DOHH2 (cell line): ENCODE measurements around the gene ZNF320.
"Not testable (repeated sequence)": the region's sequence is repeated elsewhere in the genome, so short reads cannot be mapped to it uniquely, and the experiment has no call there.

Experiments
- H3F3A ChIP-seq: fragments of 200-600 bp; sonication (generic), shearing (Covaris generic); 2 replicates; pipeline ENCODE4 v1.6.0; 2016; ENCODE audit warnings: antibody characterized with exemption, mild to moderate bottlenecking; ENCODE audit not compliant: control insufficient read depth, insufficient read depth
- H3K27ac ChIP-seq: fragments of 200-600 bp; sonication (generic); 2 replicates; pipeline ENCODE4 v1.5.1; 2014; ENCODE audit warnings: low read depth, mild to moderate bottlenecking, low read length, moderate library complexity
- H3K27me3 ChIP-seq: fragments of 200-600 bp; sonication (generic); 2 replicates; pipeline ENCODE4 v1.6.1; 2014; ENCODE audit warnings: mild to moderate bottlenecking, low read length, mixed read lengths; ENCODE audit not compliant: control insufficient read depth
- H3K36me3 ChIP-seq: fragments of 200-600 bp; sonication (generic); 2 replicates; pipeline ENCODE4 v1.6.1; 2014; ENCODE audit warnings: mild to moderate bottlenecking, low read length, moderate library complexity, mixed read lengths; ENCODE audit not compliant: control insufficient read depth
- H3K4me1 ChIP-seq: fragments of 200-600 bp; sonication (generic); 2 replicates; pipeline ENCODE4 v1.6.1; 2014; ENCODE audit warnings: mild to moderate bottlenecking, low read length, mixed read lengths; ENCODE audit not compliant: control insufficient read depth
- H3K4me2 ChIP-seq: fragments of 200-600 bp; sonication (generic); 2 replicates; pipeline ENCODE4 v1.6.0; 2014; ENCODE audit warnings: mild to moderate bottlenecking, low read length, moderate library complexity
- H3K4me3 ChIP-seq: fragments of 200-600 bp; sonication (generic); 2 replicates; pipeline ENCODE4 v1.5.1; 2014; ENCODE audit warnings: mild to moderate bottlenecking, low read length, mixed read lengths
- H3K79me2 ChIP-seq: fragments of 200-600 bp; sonication (generic); 2 replicates; pipeline ENCODE4 v1.6.1; 2014; ENCODE audit warnings: mild to moderate bottlenecking, low read length, mixed read lengths; ENCODE audit not compliant: control insufficient read depth
- H3K9me2 ChIP-seq: fragments of 200-600 bp; sonication (generic); replicated peaks from 2 replicates; pipeline ENCODE4 v1.6.1; 2014; ENCODE audit warnings: mild to moderate bottlenecking, low read length, mixed read lengths; ENCODE audit not compliant: control insufficient read depth
- H3K9me3 ChIP-seq: fragments of 200-600 bp; sonication (generic); 2 replicates; pipeline ENCODE4 v1.6.1; 2014; ENCODE audit warnings: antibody characterized with exemption, low read length, mixed read lengths; ENCODE audit not compliant: control insufficient read depth, insufficient read depth
- H4K20me1 ChIP-seq: fragments of 200-600 bp; sonication (generic); 2 replicates; pipeline ENCODE4 v1.6.0; 2014; ENCODE audit warnings: low read depth, mild to moderate bottlenecking, antibody characterized with exemption, low read length, moderate library complexity; ENCODE audit not compliant: control insufficient read depth, insufficient read depth
- EZH2phosphoT487 ChIP-seq: fragments of 200-600 bp; sonication (generic); IDR thresholded peaks from 2 replicates; pipeline ENCODE4 v1.6.1; 2017; ENCODE audit warnings: borderline replicate concordance, mild to moderate bottlenecking, antibody characterized with exemption, low read length, moderate library complexity, mixed read lengths
- TF ChIP-seq, protein P1 (sequence below): fragments of 200-600 bp; sonication (generic); IDR thresholded peaks from one replicate; pipeline ENCODE4 v1.5.1; 2014; ENCODE audit warnings: antibody characterized with exemption, mild to moderate bottlenecking, low read depth, low read length; ENCODE audit not compliant: poor library complexity, severe bottlenecking

Gene ZNF320

DNA sequence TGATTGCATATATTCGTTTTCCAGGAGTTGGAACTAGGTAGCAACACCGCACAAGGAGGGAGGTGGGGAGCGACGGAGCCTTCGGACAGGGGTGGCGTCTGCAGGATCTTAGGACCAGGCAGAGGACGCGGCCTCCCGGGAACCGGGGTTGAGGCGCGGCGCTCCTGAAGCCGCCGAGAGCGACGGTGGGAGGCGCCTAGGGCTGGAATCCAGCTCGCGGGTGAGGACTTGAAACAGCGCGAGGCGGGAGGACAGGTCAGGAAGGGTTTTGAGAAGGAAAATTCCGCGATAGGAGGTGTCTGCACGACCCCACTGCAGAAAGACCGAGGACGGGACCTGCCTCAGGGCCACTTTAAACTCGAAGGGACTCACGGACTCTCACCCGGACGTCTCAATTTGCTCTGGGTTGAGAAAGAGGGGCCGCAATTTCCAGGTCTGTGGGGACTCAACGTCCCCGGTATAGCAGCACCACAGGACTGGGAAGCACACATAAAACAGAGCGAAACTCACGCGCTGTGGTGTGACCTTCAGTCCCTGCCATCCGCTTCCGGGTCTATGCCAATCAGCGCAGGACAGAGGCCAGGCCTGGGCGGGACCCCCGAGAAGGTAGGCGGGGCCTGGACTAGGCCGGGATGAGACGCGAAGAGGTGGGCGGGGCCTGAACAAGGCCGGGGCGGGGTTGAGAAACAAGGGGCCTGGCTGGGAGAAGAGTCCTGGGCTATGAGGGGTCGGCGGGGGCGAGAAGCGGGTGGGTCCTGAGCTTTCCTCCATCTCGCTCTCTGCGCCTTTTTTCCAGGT, at the start of gene ZNF320:
Gene ZNF320, minus strand, starts transcription at position 498 of the 798 bp plus-strand sequence. CDS start 7,380 bp downstream, outside the sequence.
- Histone ChIP-seq H3K9me3 (no peaks in the 10 kb centered on the region; the same call in 1 of the 2 replicates), H3K4me3 (peak within 1 kb of the TSS; percentile 89), H3K4me1 (peaks cover 11% of the 10 kb centered on the region), H3K36me3 (peaks cover 12% of the 10 kb centered on the region), H3K27me3 (no peaks in the 10 kb centered on the region), H3K4me2 (peak within 1 kb of the TSS; percentile 84), H3K79me2 (peaks cover 39% of the 10 kb centered on the region), H3K27ac (peak within 1 kb of the TSS; percentile 66), H3K9me2 (no peaks in the 10 kb centered on the region), H3F3A (no peaks in the 10 kb centered on the region), H4K20me1 (no peaks in the 10 kb centered on the region)
- TF ChIP-seq, protein P1, sequence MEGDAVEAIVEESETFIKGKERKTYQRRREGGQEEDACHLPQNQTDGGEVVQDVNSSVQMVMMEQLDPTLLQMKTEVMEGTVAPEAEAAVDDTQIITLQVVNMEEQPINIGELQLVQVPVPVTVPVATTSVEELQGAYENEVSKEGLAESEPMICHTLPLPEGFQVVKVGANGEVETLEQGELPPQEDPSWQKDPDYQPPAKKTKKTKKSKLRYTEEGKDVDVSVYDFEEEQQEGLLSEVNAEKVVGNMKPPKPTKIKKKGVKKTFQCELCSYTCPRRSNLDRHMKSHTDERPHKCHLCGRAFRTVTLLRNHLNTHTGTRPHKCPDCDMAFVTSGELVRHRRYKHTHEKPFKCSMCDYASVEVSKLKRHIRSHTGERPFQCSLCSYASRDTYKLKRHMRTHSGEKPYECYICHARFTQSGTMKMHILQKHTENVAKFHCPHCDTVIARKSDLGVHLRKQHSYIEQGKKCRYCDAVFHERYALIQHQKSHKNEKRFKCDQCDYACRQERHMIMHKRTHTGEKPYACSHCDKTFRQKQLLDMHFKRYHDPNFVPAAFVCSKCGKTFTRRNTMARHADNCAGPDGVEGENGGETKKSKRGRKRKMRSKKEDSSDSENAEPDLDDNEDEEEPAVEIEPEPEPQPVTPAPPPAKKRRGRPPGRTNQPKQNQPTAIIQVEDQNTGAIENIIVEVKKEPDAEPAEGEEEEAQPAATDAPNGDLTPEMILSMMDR: no peak

DNA sequence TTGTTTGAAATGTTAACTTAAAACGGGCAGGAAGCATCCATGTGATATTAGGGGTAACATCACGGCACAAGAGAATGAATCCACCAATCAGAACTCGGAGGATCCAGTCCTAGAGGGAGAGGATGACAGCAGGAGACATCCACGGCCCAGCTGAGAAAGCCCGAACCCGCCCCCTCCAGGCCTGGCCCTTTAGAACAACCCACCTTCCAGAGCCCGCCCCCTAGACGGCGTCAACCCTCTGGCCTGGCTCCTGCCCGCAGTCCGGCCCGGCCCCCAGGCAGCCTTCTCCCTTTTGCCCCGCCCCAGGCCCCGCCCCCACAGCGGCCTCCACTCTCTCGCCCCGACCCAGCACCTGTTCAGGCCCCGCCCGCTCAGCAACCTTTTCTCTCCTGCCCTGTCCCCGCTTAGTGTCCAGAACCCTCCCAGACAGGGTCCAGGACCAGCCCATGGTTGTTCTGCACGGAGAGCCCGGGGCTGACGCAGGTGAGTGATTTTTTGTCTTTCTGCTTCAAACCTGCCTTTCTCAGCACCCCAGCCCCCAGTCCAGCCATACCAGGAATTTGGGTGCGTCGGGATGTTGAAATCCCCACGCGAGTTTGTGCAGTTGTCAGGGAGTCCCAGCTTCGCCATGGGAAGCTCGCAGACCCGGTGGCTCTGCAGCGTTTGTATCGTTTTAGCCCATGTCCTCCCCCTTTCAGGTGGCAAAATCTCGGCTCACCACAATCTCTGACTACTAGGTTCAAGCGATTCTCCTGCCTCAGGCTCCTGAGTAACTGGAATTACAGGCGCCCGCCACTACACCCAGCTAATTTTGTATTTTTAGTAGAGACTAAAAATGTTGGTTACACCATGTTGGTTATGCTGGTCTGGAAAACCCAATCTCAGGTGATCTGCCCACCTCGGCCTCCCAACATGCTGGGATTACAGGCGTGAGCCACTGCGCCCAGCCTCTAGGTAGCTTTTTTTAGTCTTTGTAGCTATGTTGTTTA, 49.2 kb upstream of the ZNF320 start:
- H3K9me3 ChIP-seq: peaks cover 25% of the 10 kb centered on the region; the same call in 1 of the 2 replicates
- H4K20me1 ChIP-seq: no peaks in the 10 kb centered on the region
- H3K4me2 ChIP-seq: no peak overlapping the region
- H3K9me2 ChIP-seq: no peaks in the 10 kb centered on the region
- no peaks in the 10 kb centered on the region for H3K4me1 ChIP-seq
- peaks cover 7% of the 10 kb centered on the region for H3K79me2 ChIP-seq
- TF ChIP-seq, protein P1: no peak
- no peak for TF ChIP-seq EZH2phosphoT487
- H3F3A ChIP-seq: 0 out of 2 replicates have a peak, but pooled peaks cover 4% of the 10 kb centered on the region
- no peak overlapping the region for H3K4me3 ChIP-seq
- no peak overlapping the region for H3K27ac ChIP-seq
- peaks cover 29% of the 10 kb centered on the region for H3K36me3 ChIP-seq
- no peaks in the 10 kb centered on the region for H3K27me3 ChIP-seq

DNA sequence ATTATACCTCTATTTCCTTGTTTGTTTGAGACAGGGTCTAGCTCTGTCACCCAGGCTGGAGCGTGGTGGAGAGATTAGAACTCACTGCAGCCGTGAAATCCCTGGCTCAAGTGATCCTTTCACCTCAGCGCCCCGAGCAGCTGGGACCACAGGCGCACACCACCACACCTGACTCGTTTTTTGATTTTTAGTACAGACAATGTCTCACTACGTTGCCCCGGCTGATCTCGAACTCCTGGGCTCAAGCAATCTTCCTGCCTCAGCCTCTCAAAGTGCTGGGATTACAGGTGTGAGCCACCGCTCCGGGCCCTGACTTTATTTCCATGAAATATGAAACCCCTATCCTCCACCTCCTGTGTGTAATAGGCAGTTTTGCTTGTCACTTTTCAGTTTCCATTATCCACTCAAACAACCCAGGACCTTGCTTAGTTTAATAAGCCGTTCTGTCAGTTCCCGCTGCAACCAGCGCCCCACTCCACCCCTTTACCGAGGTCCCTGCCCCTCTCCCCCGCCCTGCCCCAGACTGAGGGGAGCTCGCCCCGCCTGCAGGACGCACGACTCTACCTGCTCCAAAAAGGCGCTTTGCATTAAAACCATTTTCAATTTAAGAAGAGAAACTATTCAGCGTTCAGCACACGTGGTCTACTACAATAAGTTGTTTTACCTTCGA, 48.4 kb upstream of the ZNF320 start:
- peaks cover 20% of the 10 kb centered on the region; the same call in 1 of the 2 replicates for H3K9me3 ChIP-seq
- no peaks in the 10 kb centered on the region for H3K27me3 ChIP-seq
- H3K79me2 ChIP-seq: peaks cover 14% of the 10 kb centered on the region
- H3K4me2 ChIP-seq: no peak overlapping the region
- peaks cover 4% of the 10 kb centered on the region for H3K4me1 ChIP-seq
- TF ChIP-seq EZH2phosphoT487: no peak
- TF ChIP-seq, protein P1: no peak
- H3F3A ChIP-seq: 0 out of 2 replicates have a peak, but pooled peaks cover 4% of the 10 kb centered on the region
- H4K20me1 ChIP-seq: no peaks in the 10 kb centered on the region
- no peaks in the 10 kb centered on the region for H3K9me2 ChIP-seq
- no peak overlapping the region for H3K4me3 ChIP-seq
- H3K27ac ChIP-seq: no peak overlapping the region
- peaks cover 21% of the 10 kb centered on the region for H3K36me3 ChIP-seq

DNA sequence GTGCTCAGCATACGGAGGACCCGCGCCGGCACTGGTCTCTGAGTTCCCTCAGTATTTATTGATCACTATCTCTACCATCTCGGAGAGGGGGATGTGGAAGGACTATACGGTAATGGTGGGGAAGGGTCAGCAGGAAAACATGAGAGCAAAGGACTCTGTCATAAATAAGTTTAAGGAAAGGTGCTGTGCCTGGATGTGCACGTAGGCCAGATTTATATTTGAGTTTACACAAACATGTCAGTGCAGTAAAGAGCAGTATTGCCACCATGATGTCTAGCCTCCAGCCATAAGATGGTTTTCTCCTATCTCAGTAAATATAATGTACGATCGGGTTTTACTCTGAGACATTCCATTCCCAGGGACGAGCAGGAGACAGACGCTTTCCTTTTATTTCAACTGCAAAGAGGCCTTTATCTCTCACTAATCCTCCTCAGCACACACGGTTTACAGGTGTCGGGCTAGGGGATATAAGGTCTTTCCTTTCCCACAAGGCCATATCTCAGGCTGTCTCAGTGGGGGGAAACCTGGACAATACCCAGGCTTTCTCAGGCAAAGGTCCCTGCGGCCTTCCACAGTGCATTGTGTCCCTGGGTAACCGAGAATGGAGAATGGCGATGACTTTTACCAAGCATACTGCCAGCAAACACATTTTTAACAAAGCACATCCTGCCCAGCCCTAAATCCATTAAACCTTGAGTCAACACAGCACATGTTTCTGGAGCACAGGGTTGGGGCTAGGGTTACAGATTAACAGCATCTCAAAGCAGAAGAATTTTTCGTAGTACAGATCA, 47.5 kb upstream of the ZNF320 start:
- not testable (repeated sequence) for H3K9me2 ChIP-seq, H3K4me1 ChIP-seq, H3F3A ChIP-seq, H3K27ac ChIP-seq, H3K4me2 ChIP-seq, H3K4me3 ChIP-seq, H3K27me3 ChIP-seq, H4K20me1 ChIP-seq
- peaks cover 12% of the 10 kb centered on the region for H3K36me3 ChIP-seq
- H3K79me2 ChIP-seq: peaks cover 21% of the 10 kb centered on the region
- peaks cover 11% of the 10 kb centered on the region; the same call in 1 of the 2 replicates for H3K9me3 ChIP-seq
